Hindlimb muscle (tissue), 1 donor: ENCODE results near the gene CWC27. TPM values are rescaled to one million over a fixed set of nuclear protein-coding genes. Genes with fewer than 3 reads are reported as not detected.
A peak's percentile ranks its signal among the peaks of the same experiment; 100 is the strongest.

ENCODE experiments used
- DNase-seq: peaks from one replicate; pipeline ENCODE4 v3.0.0-alpha.2; 2013
- polyA plus RNA-seq: library from polyadenylated mRNA; unstranded; fragments of 120-200 nt; gene quantifications from one replicate; pipeline ENCODE4 v1.2.1, GENCODE V29; 2013; ENCODE audit not compliant: insufficient read length

Gene CWC27, protein sequence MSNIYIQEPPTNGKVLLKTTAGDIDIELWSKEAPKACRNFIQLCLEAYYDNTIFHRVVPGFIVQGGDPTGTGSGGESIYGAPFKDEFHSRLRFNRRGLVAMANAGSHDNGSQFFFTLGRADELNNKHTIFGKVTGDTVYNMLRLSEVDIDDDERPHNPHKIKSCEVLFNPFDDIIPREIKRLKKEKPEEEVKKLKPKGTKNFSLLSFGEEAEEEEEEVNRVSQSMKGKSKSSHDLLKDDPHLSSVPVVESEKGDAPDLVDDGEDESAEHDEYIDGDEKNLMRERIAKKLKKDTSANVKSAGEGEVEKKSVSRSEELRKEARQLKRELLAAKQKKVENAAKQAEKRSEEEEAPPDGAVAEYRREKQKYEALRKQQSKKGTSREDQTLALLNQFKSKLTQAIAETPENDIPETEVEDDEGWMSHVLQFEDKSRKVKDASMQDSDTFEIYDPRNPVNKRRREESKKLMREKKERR
- 21.9 TPM for polyA plus RNA-seq

GRCh38 chr5:64768358-64769312, at the start of gene CWC27, which contains the start of gene SREK1IP1:
Gene CWC27, plus strand, starts transcription at chr5:64768930. Its CDS starts 217 bp downstream, at chr5:64769147.
Gene SREK1IP1, minus strand, starts transcription at chr5:64768691. Its CDS starts 174 bp downstream, at chr5:64768517.
- DNase-seq: peak; percentile 90

DNA sequence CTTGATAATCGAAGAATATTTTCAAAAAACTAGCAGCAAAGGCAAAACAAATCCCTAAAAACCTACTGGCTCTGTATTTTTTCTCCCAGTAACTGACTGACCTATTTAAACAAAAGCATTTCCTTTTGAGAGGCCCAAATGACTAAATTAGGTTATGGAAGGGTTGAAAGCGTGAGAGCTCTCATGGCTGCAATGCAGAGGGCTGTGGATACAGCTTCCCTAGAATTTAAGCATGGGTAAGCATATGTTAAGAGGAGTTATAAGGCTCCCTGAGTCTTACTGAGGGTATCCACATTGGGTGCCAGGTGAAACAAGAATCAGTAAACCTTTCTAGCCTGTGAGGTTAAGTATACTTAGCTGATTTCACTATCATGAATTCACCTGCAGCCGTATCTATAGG, 46.1 kb upstream of the CWC27 start:
- DNase-seq: no peak

DNA sequence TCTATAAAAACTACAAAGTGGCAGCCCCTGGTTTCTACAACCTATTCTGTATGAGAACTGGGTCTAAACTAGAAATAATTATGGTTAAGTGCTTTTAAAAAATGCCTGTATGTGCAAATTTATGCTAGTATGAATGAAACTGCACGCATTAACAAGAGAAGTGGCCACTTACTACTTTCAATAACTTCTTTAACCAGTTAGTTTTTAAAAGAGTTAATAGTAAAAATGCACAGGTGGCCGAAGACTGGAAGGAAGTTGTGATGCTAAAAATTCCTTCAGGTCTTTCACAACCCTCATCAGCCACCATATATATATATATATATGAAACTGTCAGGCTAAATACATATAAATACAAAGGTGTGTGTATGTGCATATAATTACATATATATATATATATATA, 41.6 kb upstream of the CWC27 start:
- no peak for DNase-seq

DNA sequence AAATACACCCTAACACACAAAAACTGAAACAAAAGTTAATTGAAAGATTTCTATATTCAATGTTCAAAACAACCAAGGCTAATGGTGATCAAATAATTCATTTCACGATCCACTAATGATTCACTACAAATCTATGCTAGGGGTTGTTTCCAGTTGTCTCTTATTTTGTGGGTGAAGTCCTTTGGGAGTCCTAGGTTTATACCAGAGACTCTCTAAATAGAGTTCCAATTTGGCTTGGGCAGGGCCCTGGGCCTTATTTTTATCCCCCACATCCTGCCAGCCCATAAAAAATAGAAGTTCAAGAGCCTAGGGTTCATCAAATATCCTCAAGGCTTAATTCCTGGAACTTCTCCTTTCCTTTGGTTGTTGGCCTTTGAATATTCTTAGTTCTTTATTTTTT, 26.3 kb upstream of the CWC27 start:
- no peak for DNase-seq

- DNase-seq: no peak
Observed at GRCh38 chr5:64742821-64743220, 25.9 kb upstream of the CWC27 start.

- DNase-seq: no peak
Observed at GRCh38 chr5:64744914-64745313, 23.8 kb upstream of the CWC27 start.

DNA sequence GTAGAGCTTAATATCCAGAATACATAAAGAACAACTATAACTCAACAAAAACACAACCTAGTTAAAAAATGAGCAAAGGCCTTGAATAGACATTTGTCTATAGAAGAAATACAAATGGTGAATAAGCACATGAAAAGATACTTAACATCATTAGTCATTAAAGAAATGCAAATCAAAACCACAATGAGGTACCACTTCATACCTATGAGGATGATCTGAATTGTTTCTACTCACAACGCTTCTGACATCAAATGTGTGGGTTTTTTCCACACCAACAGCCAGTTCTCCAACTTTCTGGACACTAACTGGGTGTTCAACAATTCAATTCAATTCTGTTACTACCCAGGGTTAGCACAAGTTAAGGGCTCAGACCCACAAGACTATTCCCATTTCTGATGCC, 22.3 kb upstream of the CWC27 start:
- DNase-seq: no peak

GRCh38 chr5:64749385-64749784, 19.3 kb upstream of the CWC27 start:
- no peak for DNase-seq

- DNase-seq: no peak
Observed at GRCh38 chr5:64754066-64754465, 14.7 kb upstream of the CWC27 start.

GRCh38 chr5:64758901-64759300, 9.8 kb upstream of the CWC27 start:
- no peak for DNase-seq

GRCh38 chr5:64759960-64760660, 8.6 kb upstream of the CWC27 start:
- no peak for DNase-seq

DNA sequence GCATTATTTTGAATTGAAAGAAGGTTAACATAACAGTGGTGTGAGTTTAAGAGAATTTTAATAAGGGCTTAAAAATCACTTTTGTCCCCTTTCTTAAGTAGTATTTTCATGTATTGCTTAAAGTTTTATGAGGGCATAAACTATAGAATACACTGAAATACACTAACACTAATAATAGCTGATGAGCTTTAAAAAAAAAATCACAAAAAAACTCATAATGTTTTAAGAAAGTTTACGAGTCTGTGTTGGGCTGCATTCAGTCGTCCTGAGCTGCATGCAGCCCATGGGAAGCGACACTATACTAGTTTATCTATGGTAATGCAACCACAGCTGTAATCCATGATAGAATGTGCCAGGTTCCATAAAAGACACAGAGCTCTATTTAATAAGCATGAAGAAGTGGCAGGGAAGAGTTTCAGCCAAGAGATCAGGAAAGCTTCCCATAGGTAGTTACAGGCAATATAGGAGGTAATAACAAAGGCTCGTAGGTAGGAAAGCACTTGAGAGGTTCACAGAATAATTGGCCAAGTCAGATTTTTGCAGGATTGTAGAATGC, 4.7 kb upstream of the CWC27 start:
- DNase-seq: no peak

DNA sequence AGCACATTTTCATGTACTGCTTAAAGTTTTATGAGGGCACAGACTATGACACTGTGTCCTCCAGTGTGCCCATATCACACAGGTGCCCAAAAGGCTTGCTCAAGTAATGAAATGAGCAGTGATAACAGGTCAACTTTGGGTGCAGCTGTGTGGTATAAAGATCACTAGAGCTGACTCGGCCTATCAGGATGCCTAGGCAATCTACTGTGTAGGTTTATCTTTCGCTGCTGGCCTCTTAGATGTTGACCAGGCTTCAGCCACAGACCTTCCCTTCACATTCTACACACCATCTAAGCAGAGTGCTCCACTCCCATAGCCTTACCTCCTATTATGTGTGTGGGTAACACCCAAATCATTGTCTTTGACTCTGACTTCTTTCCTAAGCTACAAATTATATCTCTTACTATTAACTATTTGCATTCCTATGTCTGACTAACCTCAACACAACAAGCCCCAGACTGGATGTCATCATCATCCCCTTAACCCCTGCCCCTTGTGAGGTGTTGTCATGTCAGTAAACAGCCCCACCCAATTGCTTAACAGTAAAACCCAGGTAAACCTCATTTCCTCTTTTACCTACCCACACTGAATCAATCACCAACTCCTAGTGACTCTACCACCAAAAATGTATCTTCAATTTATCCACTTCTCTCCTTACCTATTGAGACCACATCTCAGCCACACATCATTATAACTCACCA, 2.8 kb upstream of the CWC27 start:
- no peak for DNase-seq

DNA sequence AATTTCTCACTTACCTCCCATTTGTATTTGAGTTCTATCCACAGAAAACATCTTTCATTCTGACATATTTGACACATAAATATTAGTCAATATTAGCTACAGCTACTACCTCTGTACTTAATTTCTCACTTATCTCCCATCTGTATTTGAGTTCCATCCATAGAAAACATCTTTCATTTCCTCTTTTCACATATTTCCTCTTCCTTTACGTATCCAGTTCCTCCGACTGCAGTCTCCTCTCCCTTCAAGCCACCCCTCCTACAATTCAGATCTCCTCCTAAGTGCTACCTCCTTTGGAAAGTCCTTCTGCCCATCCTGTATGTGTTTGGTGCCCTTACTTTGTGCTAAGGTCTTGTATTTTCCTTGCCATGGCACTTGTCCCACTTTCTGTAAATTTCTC, 1.8 kb upstream of the CWC27 start:
- no peak for DNase-seq

DNA sequence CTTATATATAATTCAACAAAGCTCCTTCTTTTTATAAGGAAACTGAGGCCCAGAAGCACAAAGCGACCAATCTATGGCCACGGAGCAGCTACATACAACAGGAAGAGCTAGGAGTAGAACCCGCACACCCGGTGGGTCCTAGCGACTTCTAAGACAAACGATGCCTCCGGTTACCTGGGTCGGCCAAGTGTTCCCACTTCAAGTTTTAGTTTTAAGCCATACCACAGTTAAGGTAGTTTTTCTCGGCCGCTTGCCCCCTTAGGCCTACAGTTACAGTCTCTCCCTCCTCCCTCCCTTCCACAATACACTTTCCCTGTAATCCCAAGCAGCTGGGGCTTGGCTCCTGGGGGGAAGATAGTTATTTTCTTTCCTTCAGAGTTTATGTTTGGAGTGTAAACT, 772 bp upstream of the CWC27 start:
- no peak for DNase-seq

DNA sequence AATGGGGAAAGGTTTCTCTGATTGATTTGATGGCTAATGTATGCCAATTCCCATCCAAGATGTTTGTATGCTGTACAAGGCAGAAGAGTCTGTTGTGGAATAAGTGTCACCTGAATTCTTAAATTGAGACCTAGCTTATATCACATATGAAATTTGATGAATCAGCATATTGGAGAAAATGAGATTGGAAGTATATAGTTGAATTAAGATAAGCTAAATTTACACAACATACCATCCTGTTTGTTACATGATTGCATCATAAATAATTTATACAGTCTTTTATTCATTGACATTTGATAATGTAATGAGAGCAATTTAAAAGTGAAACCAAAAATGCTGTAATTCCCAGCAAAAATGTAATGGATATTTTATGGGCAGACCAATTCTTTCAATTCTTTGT, 1.1 kb downstream of the CWC27 start:
- DNase-seq: no peak

DNA sequence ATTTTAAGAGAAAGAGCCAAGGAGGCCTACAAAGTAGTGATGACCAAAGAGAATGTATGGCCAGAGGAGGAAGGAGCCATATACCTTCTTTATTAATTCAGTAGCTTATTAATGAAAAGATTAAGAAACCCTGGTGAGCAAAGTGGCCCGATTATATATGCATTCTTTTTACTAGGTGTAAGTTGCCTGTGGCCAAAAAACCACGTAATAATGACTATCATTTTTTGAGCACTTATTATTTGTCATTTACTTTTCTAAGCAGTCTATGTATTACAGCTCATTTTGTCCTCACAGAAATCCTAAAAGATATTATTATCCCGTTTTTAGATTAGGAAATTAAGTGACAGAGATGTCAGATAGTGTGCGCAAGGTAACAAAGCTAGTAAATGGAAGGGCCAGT, 3.0 kb downstream of the CWC27 start:
- DNase-seq: no peak

DNA sequence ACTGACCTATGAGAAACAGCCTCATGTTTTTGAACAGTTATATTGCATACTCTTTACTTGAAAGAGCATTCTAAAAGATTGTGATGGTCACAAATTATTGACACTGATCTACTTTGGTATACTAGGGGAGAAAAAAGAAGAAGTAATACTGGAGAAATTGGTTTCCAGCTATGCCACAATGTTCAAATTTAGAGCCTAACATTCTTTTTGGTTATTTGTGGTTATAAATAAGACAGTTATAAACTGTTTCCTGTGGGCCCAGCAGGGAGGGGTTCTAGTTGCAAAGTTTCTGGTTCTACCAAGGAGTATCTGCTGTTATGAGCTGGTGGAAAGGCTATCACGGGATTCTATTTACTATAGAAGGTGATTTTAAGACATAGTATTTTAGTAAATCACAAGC, 4.8 kb downstream of the CWC27 start:
- no peak for DNase-seq

GRCh38 chr5:64775291-64775690, 6.6 kb downstream of the CWC27 start:
- no peak for DNase-seq

DNA sequence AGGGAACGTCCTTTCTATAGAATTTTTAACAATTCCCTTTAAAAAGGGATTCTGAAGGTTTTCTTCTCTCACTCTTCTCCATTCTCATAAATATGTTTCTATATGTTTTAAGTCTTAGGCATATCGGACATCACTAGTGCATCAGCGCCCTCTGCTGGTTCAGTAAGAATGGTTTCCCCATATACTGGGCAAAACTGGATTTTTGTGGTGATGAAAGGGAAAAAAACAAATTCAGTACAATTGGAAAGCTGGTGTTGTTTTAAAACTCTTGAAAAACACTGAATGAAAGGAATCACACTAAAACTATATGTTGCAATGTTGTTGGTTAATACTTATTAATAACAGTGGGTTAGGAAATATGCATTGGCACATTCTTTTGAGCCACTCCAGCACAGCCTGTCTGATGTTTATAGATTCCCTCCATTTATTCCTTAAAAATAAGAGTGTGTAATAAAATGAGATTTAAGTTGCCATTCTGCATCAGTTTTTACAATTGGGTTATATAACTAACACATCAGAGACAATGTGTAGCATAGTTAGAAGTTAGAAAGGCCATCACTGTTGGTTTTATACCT, 15.8 kb downstream of the CWC27 start:
- peak; percentile 78 for DNase-seq

DNA sequence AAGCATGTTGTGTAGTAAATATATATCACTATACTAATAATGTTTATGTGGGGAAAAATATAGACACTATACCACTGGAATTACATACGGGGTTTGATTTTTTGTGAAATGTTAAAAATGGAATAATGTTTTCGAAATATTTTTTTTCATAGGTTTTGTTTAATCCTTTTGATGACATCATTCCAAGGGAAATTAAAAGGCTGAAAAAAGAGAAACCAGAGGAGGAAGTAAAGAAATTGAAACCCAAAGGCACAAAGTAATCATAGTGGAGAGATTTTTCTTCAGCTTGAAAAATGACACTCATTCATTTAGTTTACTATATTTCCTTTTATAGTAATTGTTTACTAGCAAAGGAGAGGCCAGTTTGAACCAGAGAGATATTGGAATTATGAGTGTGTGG, 17.6 kb downstream of the CWC27 start:
- no peak for DNase-seq
